Activated CD4-positive, alpha-beta T cell treated with anti-CD3 and anti-CD28 coated beads for 48 hours (primary cell): ENCODE measurements around the gene LMOD3.
A peak's percentile ranks its signal among the peaks of the same experiment; 100 is the strongest.

Source experiments
- DNase-seq: peaks from one replicate; pipeline ENCODE4 v3.0.0-alpha.2; 2020

Gene LMOD3

GRCh38 chr3:69122403-69122802, at the start of gene LMOD3:
TSS of gene LMOD3 (minus strand) at chr3:69122595. CDS start at chr3:69122386, 209 bp downstream.
- DNase-seq, result no peak

- no peak for DNase-seq
These were observed 49.7 kb upstream of the LMOD3 start for GRCh38 chr3:69172058-69172457.

- no peak for DNase-seq
These were observed 44.1 kb upstream of the LMOD3 start for GRCh38 chr3:69166446-69166845.

- no peak for DNase-seq
These were observed 43.3 kb upstream of the LMOD3 start for GRCh38 chr3:69165744-69166143.

- DNase-seq, result no peak
These were observed 41.9 kb upstream of the LMOD3 start for GRCh38 chr3:69164296-69164695.

- no peak for DNase-seq
These were observed 40.0 kb upstream of the LMOD3 start for GRCh38 chr3:69162308-69162980.

GRCh38 chr3:69161587-69162307, 39.4 kb upstream of the LMOD3 start:
- DNase-seq, result peak; percentile 37

GRCh38 chr3:69160525-69160924, 38.1 kb upstream of the LMOD3 start:
- no peak for DNase-seq

GRCh38 chr3:69160107-69160506, 37.7 kb upstream of the LMOD3 start:
- DNase-seq, result no peak

- no peak for DNase-seq
These were observed 27.2 kb upstream of the LMOD3 start for GRCh38 chr3:69149586-69149985.

- DNase-seq, result no peak
These were observed 23.3 kb upstream of the LMOD3 start for GRCh38 chr3:69145688-69146087.

GRCh38 chr3:69144631-69145245, 22.3 kb upstream of the LMOD3 start:
- no peak for DNase-seq

- no peak for DNase-seq
These were observed 21.2 kb upstream of the LMOD3 start for GRCh38 chr3:69143612-69144011.

- no peak for DNase-seq
These were observed 20.5 kb upstream of the LMOD3 start for GRCh38 chr3:69142797-69143454.

GRCh38 chr3:69142090-69142489, 19.7 kb upstream of the LMOD3 start:
- DNase-seq, result no peak

GRCh38 chr3:69141313-69141712, 18.9 kb upstream of the LMOD3 start:
- no peak for DNase-seq

- DNase-seq, result no peak
These were observed 15.0 kb upstream of the LMOD3 start for GRCh38 chr3:69137412-69137811.

- DNase-seq, result no peak
These were observed 14.6 kb upstream of the LMOD3 start for GRCh38 chr3:69137005-69137404.

GRCh38 chr3:69130689-69131088, 8.3 kb upstream of the LMOD3 start:
- no peak for DNase-seq

GRCh38 chr3:69129531-69129930, 7.1 kb upstream of the LMOD3 start:
- no peak for DNase-seq

- no peak for DNase-seq
These were observed 6.1 kb upstream of the LMOD3 start for GRCh38 chr3:69128509-69128908.

- no peak for DNase-seq
These were observed 4.6 kb upstream of the LMOD3 start for GRCh38 chr3:69126999-69127398.

- DNase-seq, result no peak
These were observed 3.8 kb upstream of the LMOD3 start for GRCh38 chr3:69126216-69126615.

GRCh38 chr3:69121950-69122349, 445 bp downstream of the LMOD3 start:
- DNase-seq, result no peak
